Mesothelial cell of epicardium (in vitro differentiated cells): ENCODE results near the gene PLSCR5. TPM values are rescaled to one million over a fixed set of nuclear protein-coding genes. Genes with fewer than 3 reads are reported as not detected.

ENCODE experiments used
- DNase-seq, 2 experiments: peaks; one replicate each; pipeline ENCODE4 v3.0.0; 2021; ENCODE audit warnings: low spot score in 2 of 2; ENCODE audit not compliant: unreplicated experiment in 2 of 2
- H3K27ac Mint-ChIP-seq: 2 replicates; pipeline ENCODE4 v1.8.0; 2021; ENCODE audit warnings: mixed read lengths
- H3K27me3 Mint-ChIP-seq: 2 replicates; pipeline ENCODE4 v1.8.0; 2021; ENCODE audit warnings: low read depth, mixed read lengths
- H3K36me3 Mint-ChIP-seq: 2 replicates; pipeline ENCODE4 v1.8.0; 2021; ENCODE audit warnings: mixed read lengths
- H3K4me1 Mint-ChIP-seq: 2 replicates; pipeline ENCODE4 v1.8.0; 2021; ENCODE audit warnings: mixed read lengths
- H3K4me3 Mint-ChIP-seq: 2 replicates; pipeline ENCODE4 v1.8.0; 2021; ENCODE audit warnings: mild to moderate bottlenecking, moderate library complexity, mixed read lengths
- H3K9me3 Mint-ChIP-seq: 2 replicates; pipeline ENCODE4 v1.8.0; 2021; ENCODE audit warnings: mixed read lengths
- total RNA-seq: library from RNA; stranded (reverse); gene quantifications from 3 replicates; pipeline ENCODE4 v1.2.1, GENCODE V29; 2021
- TF ChIP-seq, protein P1 (sequence below): fragments of 200-600 bp; sonication (generic); IDR thresholded peaks from one replicate; pipeline ENCODE4 v1.5.0; 2021; ENCODE audit warnings: antibody characterized with exemption; ENCODE audit not compliant: unreplicated experiment

PLSCR5 gene
- total RNA-seq, 1 donor from 2014 or later: not detected

DNA sequence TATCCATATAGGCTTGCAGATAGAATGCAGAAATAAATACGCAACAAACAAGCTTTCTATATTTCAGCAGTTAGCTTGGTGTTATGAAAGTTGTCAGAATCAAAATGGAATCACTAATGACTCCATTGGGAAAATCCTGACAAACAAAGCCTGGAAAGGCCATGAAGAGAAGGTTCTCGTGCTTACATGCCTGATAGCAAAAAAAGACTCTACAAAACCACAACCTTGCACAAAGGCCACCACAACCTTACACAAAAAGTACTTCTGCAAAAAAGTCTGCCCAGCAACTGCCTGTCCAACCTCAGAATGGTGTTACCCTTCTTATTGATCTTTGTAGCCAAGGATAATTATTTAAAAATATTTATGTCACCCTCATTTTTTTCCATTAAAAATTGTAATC, 46.4 kb downstream of the PLSCR5 start:
- TF ChIP-seq, protein P1, sequence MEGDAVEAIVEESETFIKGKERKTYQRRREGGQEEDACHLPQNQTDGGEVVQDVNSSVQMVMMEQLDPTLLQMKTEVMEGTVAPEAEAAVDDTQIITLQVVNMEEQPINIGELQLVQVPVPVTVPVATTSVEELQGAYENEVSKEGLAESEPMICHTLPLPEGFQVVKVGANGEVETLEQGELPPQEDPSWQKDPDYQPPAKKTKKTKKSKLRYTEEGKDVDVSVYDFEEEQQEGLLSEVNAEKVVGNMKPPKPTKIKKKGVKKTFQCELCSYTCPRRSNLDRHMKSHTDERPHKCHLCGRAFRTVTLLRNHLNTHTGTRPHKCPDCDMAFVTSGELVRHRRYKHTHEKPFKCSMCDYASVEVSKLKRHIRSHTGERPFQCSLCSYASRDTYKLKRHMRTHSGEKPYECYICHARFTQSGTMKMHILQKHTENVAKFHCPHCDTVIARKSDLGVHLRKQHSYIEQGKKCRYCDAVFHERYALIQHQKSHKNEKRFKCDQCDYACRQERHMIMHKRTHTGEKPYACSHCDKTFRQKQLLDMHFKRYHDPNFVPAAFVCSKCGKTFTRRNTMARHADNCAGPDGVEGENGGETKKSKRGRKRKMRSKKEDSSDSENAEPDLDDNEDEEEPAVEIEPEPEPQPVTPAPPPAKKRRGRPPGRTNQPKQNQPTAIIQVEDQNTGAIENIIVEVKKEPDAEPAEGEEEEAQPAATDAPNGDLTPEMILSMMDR: no peak
- DNase-seq: no peak
- no peaks in the 10 kb centered on the region for H3K36me3 Mint-ChIP-seq
- no peaks in the 10 kb centered on the region for H3K4me1 Mint-ChIP-seq
- peaks cover 8% of the 10 kb centered on the region for H3K9me3 Mint-ChIP-seq
- no peak overlapping the region for H3K4me3 Mint-ChIP-seq
- no peak overlapping the region for H3K27ac Mint-ChIP-seq
- H3K27me3 Mint-ChIP-seq: no peaks in the 10 kb centered on the region

DNA sequence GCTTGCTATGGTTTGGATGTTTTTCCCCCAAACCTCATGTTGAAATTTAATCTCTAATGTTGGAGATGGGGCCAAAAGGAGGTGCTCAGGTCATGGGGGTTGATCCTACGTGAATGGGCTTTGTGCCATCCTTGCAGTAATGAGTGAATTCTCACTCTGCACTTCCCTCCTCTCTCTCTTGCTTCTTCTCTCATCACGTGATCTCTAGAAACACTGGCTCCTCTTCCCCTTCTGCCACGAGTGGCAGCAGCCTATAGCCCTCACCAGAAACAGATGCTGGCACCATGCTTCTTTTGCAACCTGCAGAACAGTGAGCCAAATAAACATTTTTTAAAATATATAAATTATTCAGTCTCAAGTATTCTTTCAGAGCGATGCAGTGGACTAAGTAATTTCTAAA, 47.4 kb downstream of the PLSCR5 start:
- DNase-seq: no peak
- no peaks in the 10 kb centered on the region for H3K27me3 Mint-ChIP-seq
- H3K4me1 Mint-ChIP-seq: no peaks in the 10 kb centered on the region
- H3K4me3 Mint-ChIP-seq: no peak overlapping the region
- H3K27ac Mint-ChIP-seq: no peak overlapping the region
- TF ChIP-seq, protein P1: no peak
- H3K36me3 Mint-ChIP-seq: no peaks in the 10 kb centered on the region
- peaks cover 2% of the 10 kb centered on the region for H3K9me3 Mint-ChIP-seq

DNA sequence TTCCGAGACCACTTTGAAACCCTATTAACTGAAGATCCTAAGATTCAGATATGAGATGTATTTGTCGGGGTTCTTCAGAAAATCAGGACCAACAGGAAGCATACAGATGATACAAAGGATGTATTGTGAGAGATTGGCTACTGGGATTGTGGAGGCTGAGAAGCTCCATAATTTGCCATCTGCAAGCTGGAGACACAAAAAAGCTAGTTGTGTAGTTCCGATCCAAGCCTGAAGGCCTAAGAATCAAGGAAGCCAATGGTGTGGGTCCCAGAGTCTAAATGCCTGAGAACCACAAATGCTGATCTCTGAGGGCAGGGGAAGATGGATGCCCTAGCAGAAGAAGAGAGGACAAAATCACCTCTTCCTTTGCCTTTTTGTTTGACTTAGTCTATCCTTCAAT, 49.8 kb downstream of the PLSCR5 start:
- TF ChIP-seq, protein P1: no peak
- no peaks in the 10 kb centered on the region for H3K9me3 Mint-ChIP-seq

DNA sequence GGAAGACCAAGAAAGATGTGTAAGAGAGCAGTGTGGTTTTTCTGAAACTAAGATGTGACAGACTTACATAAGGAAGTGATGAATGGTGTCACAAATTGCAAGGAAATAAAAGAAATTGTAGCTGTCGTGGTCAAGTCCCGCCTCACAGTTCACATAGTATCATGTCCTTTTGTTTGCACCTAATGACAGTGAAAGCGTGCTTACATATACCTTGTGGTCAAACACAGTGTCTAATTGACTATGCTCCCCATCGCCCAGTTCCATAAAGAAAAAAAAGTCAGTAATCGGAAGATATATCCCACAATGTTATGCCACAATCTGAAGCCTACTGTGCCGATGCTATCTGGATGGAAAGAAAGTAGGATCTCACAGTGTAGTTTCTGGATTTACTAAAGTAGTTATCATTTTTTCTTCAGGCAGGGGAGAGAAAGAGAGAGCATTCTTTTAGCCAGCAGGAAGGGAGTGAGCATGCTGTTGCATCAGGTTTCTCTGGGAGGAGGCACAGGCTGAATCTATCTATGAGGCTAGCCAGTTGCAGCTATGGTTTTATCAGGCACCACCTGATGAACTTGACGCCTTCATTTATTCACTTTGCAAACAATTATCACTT, 50.9 kb downstream of the PLSCR5 start:
- no peaks in the 10 kb centered on the region for H3K9me3 Mint-ChIP-seq
- TF ChIP-seq, protein P1: no peak
- no peaks in the 10 kb centered on the region for H3K36me3 Mint-ChIP-seq
- no peak overlapping the region for H3K4me3 Mint-ChIP-seq
- no peaks in the 10 kb centered on the region for H3K27me3 Mint-ChIP-seq
- H3K4me1 Mint-ChIP-seq: no peaks in the 10 kb centered on the region
- no peak overlapping the region for H3K27ac Mint-ChIP-seq
- no peak for DNase-seq

More for the DNA sequence above, 49.8 kb downstream of the PLSCR5 start:
- Mint-ChIP-seq H3K4me1 (no peaks in the 10 kb centered on the region), H3K36me3 (no peaks in the 10 kb centered on the region), H3K27me3 (no peaks in the 10 kb centered on the region), H3K27ac (no peak overlapping the region), H3K4me3 (no peak overlapping the region)
- no peak for DNase-seq

DNA sequence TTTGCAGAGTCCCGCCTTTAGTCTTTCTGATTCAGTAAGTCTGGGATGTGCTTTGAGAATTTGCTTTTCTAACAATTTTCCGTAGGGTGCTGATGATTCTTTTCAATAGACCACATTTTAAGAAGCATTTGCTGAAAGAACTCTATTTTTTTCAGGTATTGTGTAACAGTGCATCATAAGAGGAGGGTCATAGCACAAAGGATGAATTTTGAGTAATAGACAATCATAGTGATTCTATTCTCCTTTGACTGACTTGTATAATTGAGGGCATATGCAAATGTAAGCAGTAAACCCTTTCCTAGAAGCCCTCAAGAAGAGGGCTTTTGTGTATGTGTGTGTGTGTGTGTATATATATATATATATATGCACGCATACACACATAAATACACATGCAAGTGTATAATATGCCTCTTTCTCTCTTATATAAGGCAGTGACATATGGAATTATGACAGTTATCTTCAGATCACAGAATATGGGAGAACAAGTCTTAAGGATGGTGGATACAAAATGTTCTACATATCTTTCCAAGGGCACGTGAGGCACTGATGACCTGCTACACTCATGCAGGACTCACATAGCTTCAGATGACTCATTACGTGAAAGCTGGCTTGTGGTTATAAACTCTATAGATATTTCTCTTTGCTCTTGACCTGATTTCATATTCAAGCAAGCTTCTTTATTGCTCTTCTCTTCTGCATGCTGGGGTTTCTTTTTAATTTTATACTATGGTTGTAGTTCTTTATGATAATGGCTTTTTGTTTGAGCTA, 54.2 kb downstream of the PLSCR5 start:
- Mint-ChIP-seq H3K27ac (peak overlapping the region; percentile 2), H3K4me3 (no peak overlapping the region), H3K36me3 (no peaks in the 10 kb centered on the region), H3K4me1 (no peaks in the 10 kb centered on the region), H3K9me3 (no peaks in the 10 kb centered on the region), H3K27me3 (no peaks in the 10 kb centered on the region)
- TF ChIP-seq, protein P1: no peak
- DNase-seq: no peak
